GM19468 (cell line): ENCODE data around the gene POT1.

Source experiments
- ATAC-seq: cut with Tn5 transposase; IDR thresholded peaks from one replicate; pipeline ENCODE4 v1.9.1; 2021; ENCODE audit warnings: mild to moderate bottlenecking, moderate library complexity, moderate number of reproducible peaks; ENCODE audit not compliant: unreplicated experiment; ENCODE audit errors: extremely low read depth

POT1 gene

GRCh38 chr7:124915242-124915641 lies 14.4 kb downstream of the POT1 start:
- ATAC-seq, result no peak

- ATAC-seq, result no peak
Observed at GRCh38 chr7:124914298-124914697, 15.3 kb downstream of the POT1 start.

- ATAC-seq, result no peak
Observed at GRCh38 chr7:124912972-124913371, 16.7 kb downstream of the POT1 start.

GRCh38 chr7:124909808-124910207 lies 19.8 kb downstream of the POT1 start:
- ATAC-seq, result no peak

GRCh38 chr7:124908259-124908658 lies 21.4 kb downstream of the POT1 start:
- ATAC-seq, result no peak

GRCh38 chr7:124907490-124907889 lies 22.1 kb downstream of the POT1 start:
- no peak for ATAC-seq

GRCh38 chr7:124898531-124898930 lies 31.1 kb downstream of the POT1 start:
- ATAC-seq, result no peak

GRCh38 chr7:124896001-124896400 lies 33.6 kb downstream of the POT1 start:
- ATAC-seq, result no peak

GRCh38 chr7:124893140-124893827 lies 36.3 kb downstream of the POT1 start:
- ATAC-seq, result peak; percentile 34

GRCh38 chr7:124887247-124887646 lies 42.4 kb downstream of the POT1 start:
- ATAC-seq, result no peak

GRCh38 chr7:124881981-124882380 lies 47.6 kb downstream of the POT1 start:
- no peak for ATAC-seq

GRCh38 chr7:124879771-124880170 lies 49.9 kb downstream of the POT1 start:
- no peak for ATAC-seq

- ATAC-seq, result no peak
Observed at GRCh38 chr7:124879103-124879502, 50.5 kb downstream of the POT1 start.

GRCh38 chr7:124874644-124875163 lies 54.9 kb downstream of the POT1 start:
- no peak for ATAC-seq

GRCh38 chr7:124857672-124858235 lies 71.9 kb downstream of the POT1 start:
- no peak for ATAC-seq

- ATAC-seq, result no peak
Observed at GRCh38 chr7:124856299-124856888, 73.2 kb downstream of the POT1 start.

- ATAC-seq, result no peak
Observed at GRCh38 chr7:124843336-124843735, 86.3 kb downstream of the POT1 start.

- ATAC-seq, result no peak
Observed at GRCh38 chr7:124840435-124840834, 89.2 kb downstream of the POT1 start.

GRCh38 chr7:124839687-124840086 lies 89.9 kb downstream of the POT1 start:
- no peak for ATAC-seq

GRCh38 chr7:124836173-124836572 lies 93.5 kb downstream of the POT1 start:
- no peak for ATAC-seq

GRCh38 chr7:124818807-124819206 lies 110.8 kb downstream of the POT1 start:
- no peak for ATAC-seq
